GM21786 (cell line): ENCODE measurements around the gene GZMM.
"Not testable (repeated sequence)": the region's sequence is repeated elsewhere in the genome, so short reads cannot be mapped to it uniquely, and the experiment has no call there.

Experiments
- ATAC-seq: cut with Tn5 transposase; IDR thresholded peaks from one replicate; pipeline ENCODE4 v1.9.1; 2021; ENCODE audit not compliant: unreplicated experiment

The GZMM gene

DNA sequence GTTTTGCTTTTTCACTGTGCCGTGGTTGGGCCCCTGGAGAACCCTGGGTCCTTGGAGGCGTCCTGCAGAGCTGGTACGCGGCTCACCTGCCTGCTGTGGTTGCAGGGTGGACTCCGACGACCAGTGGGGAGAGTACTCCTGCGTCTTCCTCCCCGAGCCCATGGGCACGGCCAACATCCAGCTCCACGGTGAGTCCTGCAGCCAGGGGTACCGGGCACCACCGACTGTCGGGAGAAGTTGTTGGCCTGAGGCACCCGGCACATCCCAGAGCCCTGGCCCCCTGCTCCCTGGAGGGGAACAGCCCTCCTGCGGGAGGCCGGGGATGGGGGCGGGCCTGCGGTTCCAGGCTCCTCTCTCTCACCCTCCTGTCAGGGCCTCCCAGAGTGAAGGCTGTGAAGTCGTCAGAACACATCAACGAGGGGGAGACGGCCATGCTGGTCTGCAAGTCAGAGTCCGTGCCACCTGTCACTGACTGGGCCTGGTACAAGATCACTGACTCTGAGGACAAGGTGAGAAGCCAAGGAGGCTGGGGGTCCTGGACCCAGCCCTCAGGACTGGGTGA is 36.5 kb downstream of the GZMM start:
- ATAC-seq, result no peak

DNA sequence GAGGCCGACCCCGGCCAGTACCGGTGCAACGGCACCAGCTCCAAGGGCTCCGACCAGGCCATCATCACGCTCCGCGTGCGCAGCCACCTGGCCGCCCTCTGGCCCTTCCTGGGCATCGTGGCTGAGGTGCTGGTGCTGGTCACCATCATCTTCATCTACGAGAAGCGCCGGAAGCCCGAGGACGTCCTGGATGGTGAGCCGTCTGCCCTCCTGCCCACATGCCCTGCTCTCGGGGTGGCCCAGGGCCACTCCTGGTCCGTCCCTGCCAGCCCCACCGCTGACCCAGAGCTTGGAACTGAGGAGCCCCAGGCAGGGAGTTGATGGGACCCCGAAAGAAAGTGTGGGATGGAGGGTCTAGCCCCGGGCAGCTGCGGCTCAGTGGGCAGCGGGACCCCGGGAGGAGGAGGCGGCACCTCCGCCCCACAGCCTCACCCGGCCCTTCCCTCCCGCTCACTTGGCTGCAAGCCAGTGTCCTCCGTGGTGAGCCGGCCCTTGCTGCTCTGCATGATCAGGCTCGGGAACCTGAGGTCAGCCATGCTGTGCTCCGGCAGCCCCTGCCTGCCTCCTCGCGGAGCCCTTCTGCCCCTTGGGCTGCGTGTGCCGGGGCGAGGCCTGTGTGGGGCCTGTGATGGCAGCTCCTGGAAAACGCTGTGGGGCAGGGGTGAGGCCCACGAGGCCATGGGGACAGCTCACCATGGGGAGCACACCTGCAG is 37.7 kb downstream of the GZMM start:
- ATAC-seq, result no peak

GRCh38 chr19:582497-583197 is 38.8 kb downstream of the GZMM start:
- no peak for ATAC-seq

GRCh38 chr19:583198-583967 is 39.5 kb downstream of the GZMM start:
- no peak for ATAC-seq

GRCh38 chr19:583968-584239 is 40.1 kb downstream of the GZMM start:
- no peak for ATAC-seq

- no peak for ATAC-seq
Observed at GRCh38 chr19:584240-585001, 40.6 kb downstream of the GZMM start.

GRCh38 chr19:585146-585545 is 41.3 kb downstream of the GZMM start:
- not testable (repeated sequence) for ATAC-seq

DNA sequence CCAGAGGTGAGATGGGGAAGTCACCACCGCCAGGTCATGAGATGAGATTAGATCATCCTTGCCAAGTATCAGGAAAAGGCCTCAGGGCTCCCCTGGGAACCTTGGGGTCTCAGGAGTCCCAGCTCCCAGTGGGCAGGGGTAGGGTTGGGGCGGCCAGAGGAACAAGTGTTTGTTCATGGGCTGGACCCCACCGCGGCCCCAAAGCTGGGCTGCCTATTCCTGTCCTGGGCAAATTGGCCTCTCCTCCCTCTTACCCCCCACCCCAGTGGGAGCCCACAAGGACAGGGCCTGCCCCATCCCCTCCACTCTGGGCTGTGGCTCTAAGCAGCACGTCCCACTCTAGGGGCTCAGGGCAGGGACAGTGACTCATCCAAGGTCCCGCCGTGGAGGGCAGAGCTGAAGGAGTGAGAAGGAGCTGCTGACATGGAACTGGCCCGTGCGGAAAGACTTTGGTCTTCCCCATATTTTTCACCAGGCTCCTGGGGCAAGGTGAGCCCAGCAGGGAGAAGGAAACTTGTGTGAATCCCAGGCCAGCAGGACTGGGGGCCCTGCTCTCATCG is 41.8 kb downstream of the GZMM start:
- no peak for ATAC-seq

DNA sequence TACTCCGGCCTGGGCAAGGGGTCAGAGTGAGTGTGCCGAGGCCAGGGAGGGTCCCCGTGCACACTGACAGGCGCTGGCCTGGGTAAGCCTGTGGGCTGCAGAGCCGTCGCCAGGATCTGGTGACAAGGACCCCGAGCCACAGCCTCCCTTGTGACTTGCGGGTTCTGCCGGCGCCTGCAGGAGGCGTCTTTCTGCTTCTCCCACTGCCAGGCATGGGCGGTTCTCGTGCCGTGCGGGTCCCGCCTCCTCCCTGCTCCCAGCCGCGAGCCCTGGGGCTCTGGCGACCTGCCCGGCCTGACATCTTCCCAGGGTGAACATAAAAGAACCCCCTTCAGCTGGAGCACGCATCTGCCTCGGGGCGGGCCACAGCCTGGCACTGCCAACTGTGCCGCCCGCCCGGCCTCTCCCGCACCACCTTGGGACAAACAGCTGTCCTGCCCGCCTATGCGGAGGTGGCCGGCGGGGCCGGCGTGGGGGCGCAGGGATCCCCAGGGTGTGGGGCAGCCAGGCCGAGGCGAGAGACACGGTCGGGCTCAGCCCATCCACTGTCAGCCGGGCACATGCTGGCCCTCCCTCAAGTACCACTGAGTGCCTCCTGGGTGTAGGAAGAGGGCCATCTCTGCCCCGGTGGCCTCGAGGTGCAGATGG is 44.4 kb downstream of the GZMM start:
- ATAC-seq, result no peak

DNA sequence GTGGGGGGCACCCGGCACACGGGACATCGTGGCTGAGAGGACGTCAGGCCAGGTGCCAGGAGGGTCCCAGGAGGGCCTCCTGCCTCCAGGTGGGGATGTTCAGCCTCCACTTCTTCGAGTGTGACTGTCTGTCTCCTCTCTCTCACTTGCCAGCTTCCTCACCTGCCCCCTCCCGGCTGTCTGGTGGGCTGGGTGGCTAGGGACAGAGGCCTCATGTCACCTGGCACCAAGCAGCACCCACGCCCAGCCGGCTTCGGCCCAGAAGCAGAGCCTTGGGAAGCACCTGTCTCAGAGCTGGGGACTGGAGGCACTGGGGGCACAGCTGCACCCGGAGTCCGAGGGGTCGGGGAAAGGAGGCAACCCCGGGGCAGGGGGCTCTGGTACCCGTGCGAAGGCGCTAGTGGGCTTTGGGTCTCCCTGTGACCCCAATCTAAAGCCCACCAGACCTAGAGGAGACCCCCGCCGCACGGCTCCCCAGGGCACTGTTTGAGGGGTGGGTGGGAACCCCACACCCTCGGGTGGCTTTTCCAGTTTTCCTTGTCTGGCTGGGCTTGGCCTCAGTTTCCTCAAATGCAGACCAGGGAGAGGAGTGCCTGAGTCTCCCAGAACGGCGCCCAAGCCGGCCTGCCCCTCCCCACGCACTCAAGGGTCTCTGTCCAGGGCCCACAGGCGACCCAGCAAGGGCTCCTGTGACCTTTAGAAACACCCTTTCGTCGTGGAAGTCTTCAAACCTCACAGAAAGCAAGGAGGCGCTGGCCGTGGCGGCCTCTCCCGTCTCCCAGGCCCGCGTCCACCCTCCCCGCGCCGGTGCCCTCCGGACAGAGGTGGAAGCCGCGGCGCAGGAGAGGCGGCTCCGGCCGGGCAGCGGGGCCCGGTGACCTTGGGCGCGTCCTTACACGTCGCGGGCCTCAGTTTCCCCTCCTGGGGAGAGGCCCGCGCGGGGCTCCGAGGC is 45.2 kb downstream of the GZMM start:
- no peak for ATAC-seq

- ATAC-seq, result no peak
Observed at GRCh38 chr19:589693-590395, 46.0 kb downstream of the GZMM start, which contains the start of gene HCN2. TSS of gene HCN2 (plus strand) at chr19:589881. CDS start at chr19:589946, 65 bp downstream.

- ATAC-seq, result no peak
Observed at GRCh38 chr19:590396-590745, 46.5 kb downstream of the GZMM start.

DNA sequence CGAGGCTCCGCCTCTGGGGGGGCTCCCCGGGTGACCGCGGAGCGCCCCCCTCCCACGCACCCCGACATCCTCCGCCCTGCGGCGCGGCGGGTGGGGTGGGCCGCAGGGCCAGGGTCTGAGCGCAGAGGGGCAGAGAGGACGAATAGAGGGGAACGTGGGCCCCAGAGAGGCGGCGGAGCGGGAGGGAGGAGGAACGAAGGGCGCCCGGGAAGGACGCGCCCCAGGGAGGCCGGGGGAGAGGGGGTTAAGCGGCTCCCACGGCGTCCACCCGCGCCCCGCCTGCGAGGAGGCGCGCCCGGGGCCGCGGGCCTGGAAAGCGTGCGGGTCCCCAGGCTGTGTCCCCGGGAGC is 46.9 kb downstream of the GZMM start:
- ATAC-seq, result no peak

- no peak for ATAC-seq
Observed at GRCh38 chr19:591099-591958, 47.5 kb downstream of the GZMM start.

DNA sequence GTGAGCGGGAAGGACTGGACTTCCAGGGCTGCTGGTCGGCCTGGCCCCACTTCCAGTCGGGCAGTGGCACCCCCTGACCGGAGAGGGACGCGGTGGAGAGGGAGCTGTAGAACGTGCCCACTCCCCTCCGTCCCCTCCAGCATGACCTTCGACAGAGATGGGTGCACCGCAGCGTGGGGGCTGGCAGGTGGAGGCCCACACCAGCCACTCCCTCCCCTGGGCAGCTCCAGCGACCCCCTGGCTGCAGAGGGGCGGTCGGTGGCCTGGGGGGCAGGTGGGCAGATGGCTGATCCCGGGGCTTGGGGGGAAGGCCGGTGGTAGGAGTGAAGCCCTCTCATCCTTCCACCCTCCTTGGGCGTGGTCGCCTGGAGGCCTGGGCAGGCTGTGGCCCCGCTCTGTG is 48.2 kb downstream of the GZMM start:
- ATAC-seq, result no peak

DNA sequence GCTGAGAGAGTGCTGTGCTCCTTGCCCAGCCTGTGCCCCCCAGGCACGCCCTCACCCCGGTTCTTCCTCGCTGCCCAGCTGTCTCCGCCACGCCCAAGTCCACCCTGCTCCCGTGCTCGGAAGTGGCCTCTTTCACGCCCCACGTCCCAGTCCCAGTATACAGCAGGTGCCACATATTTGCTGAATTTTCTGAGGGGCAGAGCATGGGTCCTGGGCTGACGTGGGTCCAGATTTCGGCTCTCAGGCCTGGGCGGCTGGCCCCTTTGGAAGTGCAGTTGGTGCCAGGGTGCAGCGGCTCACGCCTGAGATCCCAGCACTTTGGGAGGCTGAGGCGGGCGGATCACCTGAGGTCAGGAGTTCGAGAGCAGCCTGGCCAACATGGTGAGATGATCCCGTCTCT is 49.2 kb downstream of the GZMM start:
- ATAC-seq, result no peak

GRCh38 chr19:593505-593904 is 49.7 kb downstream of the GZMM start:
- ATAC-seq, result no peak
